H9 (cell line): ENCODE results near the gene KRT31. TPM values are rescaled to one million over a fixed set of nuclear protein-coding genes. Genes with fewer than 3 reads are reported as not detected.

ENCODE experiments used
- DNase-seq: peaks from one replicate; pipeline ENCODE4 v3.0.0-alpha.2; 2017
- H2AFZ ChIP-seq: one replicate; pipeline ENCODE4 v1.6.1; 2013; ENCODE audit warnings: mild to moderate bottlenecking, low read length, control low read depth, moderate library complexity
- H2AK5ac ChIP-seq: 2 replicates; pipeline ENCODE4 v1.6.1; 2013; ENCODE audit warnings: low read length, control low read depth, mixed read lengths; ENCODE audit not compliant: insufficient read length
- H2BK120ac ChIP-seq: one replicate; pipeline ENCODE4 v1.6.1; 2013; ENCODE audit warnings: low read depth, mild to moderate bottlenecking, low read length, control low read depth, inconsistent platforms; ENCODE audit not compliant: poor library complexity, severe bottlenecking
- H2BK12ac ChIP-seq: 2 replicates; pipeline ENCODE4 v1.6.1; 2013; ENCODE audit warnings: low read length, control low read depth, mixed read lengths, low read depth; ENCODE audit not compliant: insufficient read length
- H2BK15ac ChIP-seq: 2 replicates; pipeline ENCODE4 v1.6.1; 2013; ENCODE audit warnings: low read depth, low read length, control low read depth
- H2BK20ac ChIP-seq: one replicate; pipeline ENCODE4 v1.6.1; 2013; ENCODE audit warnings: low read depth, mild to moderate bottlenecking, low read length, control low read depth, inconsistent platforms; ENCODE audit not compliant: poor library complexity, severe bottlenecking
- H2BK5ac ChIP-seq: 2 replicates; pipeline ENCODE4 v1.6.1; 2013; ENCODE audit warnings: low read length, control low read depth, mixed read lengths; ENCODE audit not compliant: insufficient read length
- H3K14ac ChIP-seq: 2 replicates; pipeline ENCODE4 v1.6.1; 2013; ENCODE audit warnings: low read length, control low read depth; ENCODE audit not compliant: insufficient read depth
- H3K18ac ChIP-seq: 2 replicates; pipeline ENCODE4 v1.6.1; 2013; ENCODE audit warnings: low read depth, mild to moderate bottlenecking, mixed read lengths, low read length, control low read depth; ENCODE audit not compliant: insufficient read length
- H3K23ac ChIP-seq: 2 replicates; pipeline ENCODE4 v1.6.1; 2013; ENCODE audit warnings: low read length, control low read depth, mixed read lengths, low read depth; ENCODE audit not compliant: insufficient read length
- H3K23me2 ChIP-seq: 2 replicates; pipeline ENCODE4 v1.6.1; 2013; ENCODE audit warnings: low read depth, mild to moderate bottlenecking, mixed read lengths, low read length, control low read depth; ENCODE audit not compliant: insufficient read length, poor library complexity, severe bottlenecking
- H3K27ac ChIP-seq: 2 replicates; pipeline ENCODE4 v1.5.1; 2013; ENCODE audit warnings: low read length, control low read depth, mixed read lengths, low read depth; ENCODE audit not compliant: insufficient read length
- H3K27me3 ChIP-seq: 2 replicates; pipeline ENCODE4 v1.6.1; 2013; ENCODE audit warnings: low read length, control low read depth, inconsistent platforms; ENCODE audit not compliant: insufficient read depth
- H3K4ac ChIP-seq: 2 replicates; pipeline ENCODE4 v1.6.1; 2013; ENCODE audit warnings: low read depth, mild to moderate bottlenecking, control low read depth, inconsistent platforms, low read length, moderate library complexity
- H3K4me1 ChIP-seq: 2 replicates; pipeline ENCODE4 v1.6.1; 2013; ENCODE audit warnings: low read length, control low read depth, inconsistent platforms; ENCODE audit not compliant: insufficient read depth
- H3K4me2 ChIP-seq: 2 replicates; pipeline ENCODE4 v1.6.1; 2013; ENCODE audit warnings: low read length, control low read depth, mixed read lengths; ENCODE audit not compliant: insufficient read length, insufficient read depth
- H3K56ac ChIP-seq: 2 replicates; pipeline ENCODE4 v1.6.1; 2013; ENCODE audit warnings: low read depth, mild to moderate bottlenecking, mixed read lengths, low read length, control low read depth; ENCODE audit not compliant: insufficient read length
- H3K79me1 ChIP-seq: 2 replicates; pipeline ENCODE4 v1.6.1; 2013; ENCODE audit warnings: low read depth, mild to moderate bottlenecking, moderate library complexity, low read length, control low read depth, inconsistent platforms; ENCODE audit not compliant: insufficient read depth, poor library complexity, severe bottlenecking
- H3K79me2 ChIP-seq: 2 replicates; pipeline ENCODE4 v1.6.1; 2013; ENCODE audit warnings: low read length, control low read depth, inconsistent platforms; ENCODE audit not compliant: insufficient read depth
- H3K9ac ChIP-seq: 2 replicates; pipeline ENCODE4 v1.6.1; 2013; ENCODE audit warnings: low read length, control low read depth, mixed read lengths; ENCODE audit not compliant: insufficient read length; ENCODE audit errors: extremely low read depth
- H3K9me3 ChIP-seq: one replicate; pipeline ENCODE4 v1.6.1; 2013; ENCODE audit warnings: low read depth, low read length, inconsistent platforms; ENCODE audit not compliant: control insufficient read depth
- H3T11ph ChIP-seq: one replicate; pipeline ENCODE4 v1.6.1; 2013; ENCODE audit warnings: mild to moderate bottlenecking, low read length, control low read depth, inconsistent platforms
- H4K20me1 ChIP-seq: one replicate; pipeline ENCODE4 v1.6.1; 2013; ENCODE audit not compliant: control insufficient read depth, insufficient read length, insufficient read depth
- H4K5ac ChIP-seq: 2 replicates; pipeline ENCODE4 v1.6.1; 2013; ENCODE audit warnings: low read depth, mild to moderate bottlenecking, mixed read lengths, low read length, control low read depth; ENCODE audit not compliant: insufficient read length
- H4K8ac ChIP-seq: replicated peaks from 2 replicates; pipeline ENCODE4 v1.6.1; 2013; ENCODE audit warnings: low read length, control low read depth, mixed read lengths, low read depth; ENCODE audit not compliant: insufficient read length
- H4K91ac ChIP-seq: 2 replicates; pipeline ENCODE4 v1.6.1; 2013; ENCODE audit warnings: low read depth, mild to moderate bottlenecking, moderate library complexity, mixed read lengths, low read length, control low read depth; ENCODE audit not compliant: insufficient read length
- H3K27ac Mint-ChIP-seq, 3 experiments: 2 replicates in 2 of 3; 3 replicates in 1 of 3; pipeline ENCODE4 v1.8.0; 2020 to 2021; ENCODE audit warnings: mixed read lengths in 3 of 3, mild to moderate bottlenecking in 1 of 3, moderate library complexity in 1 of 3
- H3K27me3 Mint-ChIP-seq: 2 replicates; pipeline ENCODE4 v1.8.0; 2021; ENCODE audit warnings: low read depth, mild to moderate bottlenecking, moderate library complexity, mixed read lengths
- H3K36me3 Mint-ChIP-seq, 3 experiments: 2 replicates in 2 of 3; 3 replicates in 1 of 3; pipeline ENCODE4 v1.8.0; 2020 to 2021; ENCODE audit warnings: low read depth in 3 of 3, mixed read lengths in 3 of 3; ENCODE audit not compliant: insufficient read depth in 1 of 3
- H3K4me1 Mint-ChIP-seq, 2 experiments: 2 replicates each; pipeline ENCODE4 v1.8.0; 2020; ENCODE audit warnings: mixed read lengths in 2 of 2
- H3K4me3 Mint-ChIP-seq, 2 experiments: 2 replicates in 1 of 2; 3 replicates in 1 of 2; pipeline ENCODE4 v1.8.0; 2020 to 2021; ENCODE audit warnings: mild to moderate bottlenecking in 2 of 2, mixed read lengths in 2 of 2, moderate library complexity in 1 of 2
- H3K9me3 Mint-ChIP-seq, 2 experiments: 2 replicates in 1 of 2; 3 replicates in 1 of 2; pipeline ENCODE4 v1.8.0; 2020; ENCODE audit warnings: mild to moderate bottlenecking in 2 of 2, mixed read lengths in 2 of 2, moderate library complexity in 1 of 2
- CTCF ChIP-seq: fragments of 200-600 bp; sonication (generic); conservative IDR thresholded peaks from 3 replicates; pipeline ENCODE4 v1.8.0; 2021; ENCODE audit warnings: antibody characterized with exemption, mild to moderate bottlenecking
- WGBS: extraction: QIAGEN DNeasy Blood & Tissue Kit; methylation state at CpG from one replicate; pipeline ENCODE4 v1.1.7; 2013; ENCODE audit warnings: missing lambda C conversion rate, low lambda C conversion rate, mixed read lengths; ENCODE audit not compliant: insufficient read length; ENCODE audit errors: extremely low coverage; 5-methylcytosine and 5-hydroxymethylcytosine counted together
- total RNA-seq: library from RNA; stranded (reverse); gene quantifications from 2 replicates; pipeline ENCODE4 v1.2.1, GENCODE V29; 2021

KRT31 gene
- total RNA-seq, 1 experiment from 2014 or later = not detected

- Histone ChIP-seq H2AFZ (no peak overlapping the region), H3K4me2 (no peak overlapping the region), H3K4ac (no peak overlapping the region)
Observed at GRCh38 chr17:41417127-41417526, 19.7 kb upstream of the KRT31 start.

More at GRCh38 chr17:41417127-41417526, 19.7 kb upstream of the KRT31 start:
- H2BK15ac ChIP-seq = no peak overlapping the region
- no peak overlapping the region for H4K8ac ChIP-seq
- no peaks in the 10 kb centered on the region for H3K9me3 ChIP-seq
- H3K23me2 ChIP-seq = no peaks in the 10 kb centered on the region
- no peak overlapping the region for H2AK5ac ChIP-seq
- no peak overlapping the region for H3K18ac ChIP-seq
- H2BK120ac ChIP-seq = no peak overlapping the region
- no peaks in the 10 kb centered on the region for H4K20me1 ChIP-seq
- Mint-ChIP-seq H3K27me3 (peaks cover 5% of the 10 kb centered on the region), H3K36me3 (no peaks in the 10 kb centered on the region), H3K4me3 (no peak overlapping the region), H3K9me3 (no peaks in the 10 kb centered on the region), H3K27ac (no peak overlapping the region), H3K4me1 (peaks cover 24 to 27% of the 10 kb centered on the region in 2 experiments)
- H2BK12ac ChIP-seq = no peak overlapping the region
- WGBS = no CpG with 5 or more reads among the region's 6 CpGs
- H4K5ac ChIP-seq = no peak overlapping the region
- TF ChIP-seq CTCF = no peak
- no peak overlapping the region for H4K91ac ChIP-seq
- H3K14ac ChIP-seq = no peak overlapping the region
- no peak overlapping the region for H3K23ac ChIP-seq
- no peak overlapping the region for H3K56ac ChIP-seq
- DNase-seq = no peak
- H3K27ac ChIP-seq = no peak overlapping the region
- H3K4me1 ChIP-seq = peaks cover 4% of the 10 kb centered on the region
- no peak overlapping the region for H2BK20ac ChIP-seq
- H3K79me1 ChIP-seq = no peaks in the 10 kb centered on the region
- no peaks in the 10 kb centered on the region for H3K79me2 ChIP-seq
- H3K27me3 ChIP-seq = no peaks in the 10 kb centered on the region
- H3K9ac ChIP-seq = no peak overlapping the region
- no peak overlapping the region for H3T11ph ChIP-seq
- H2BK5ac ChIP-seq = no peak overlapping the region
